Measurements from ENCODE around the gene SLC6A17. TPM values are rescaled to one million over a fixed set of nuclear protein-coding genes. Genes with fewer than 3 reads are reported as not detected.

SLC6A17 gene
- total and polyA plus RNA-seq, 12 donors = 0.04 to 6.9 (median 1.4) TPM; not detected in 1

DNA sequence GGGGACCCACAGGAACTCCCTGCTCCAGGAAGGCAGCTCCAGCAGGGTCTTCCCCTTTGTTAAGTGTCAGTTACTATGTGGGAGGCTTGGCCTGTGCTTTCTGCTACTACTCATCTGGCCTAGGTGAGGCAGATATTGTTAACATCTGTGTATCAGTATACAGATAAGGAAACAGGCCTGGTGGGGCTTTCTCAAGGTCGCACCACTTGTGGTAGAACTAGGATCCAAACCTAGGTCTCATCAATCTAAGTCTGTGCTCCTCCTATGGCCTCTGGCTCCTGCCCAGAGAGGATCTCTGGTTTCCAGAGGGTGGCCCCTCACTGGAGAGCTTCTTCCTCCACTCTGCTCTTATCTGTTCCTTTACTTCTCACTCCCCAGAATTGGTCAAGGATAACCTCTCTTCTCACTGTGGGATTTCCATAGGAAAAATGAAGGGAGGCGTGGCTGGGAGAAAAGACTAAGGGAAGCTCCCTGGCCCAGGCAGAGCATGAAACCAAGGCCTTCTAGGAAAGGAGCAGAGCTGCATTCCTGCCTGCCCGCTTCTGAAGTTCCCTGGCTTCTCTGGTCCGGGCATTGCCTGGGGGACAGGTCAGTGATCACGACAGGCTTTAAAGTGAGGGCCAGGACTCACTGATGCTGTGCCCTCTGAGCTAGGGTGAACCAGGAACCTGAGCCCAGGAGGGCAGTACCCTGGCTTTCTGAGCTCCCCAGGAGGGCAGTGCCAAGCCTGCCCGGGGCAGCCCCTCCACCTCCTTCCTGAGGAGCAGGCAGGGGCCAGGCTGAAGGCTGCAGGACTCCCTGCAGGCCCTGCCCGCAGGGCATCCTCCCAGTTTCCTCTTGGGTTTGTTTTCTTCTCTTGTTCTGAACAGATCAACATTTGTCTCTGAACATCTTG is 65.6 kb downstream of the SLC6A17 start:
- intact Hi-C loops (cut with DNase I) = no loop called here
- 78 to 91% (median 89%) methylated on average over 7 of the region's 7 CpGs for WGBS, 4 donors

DNA sequence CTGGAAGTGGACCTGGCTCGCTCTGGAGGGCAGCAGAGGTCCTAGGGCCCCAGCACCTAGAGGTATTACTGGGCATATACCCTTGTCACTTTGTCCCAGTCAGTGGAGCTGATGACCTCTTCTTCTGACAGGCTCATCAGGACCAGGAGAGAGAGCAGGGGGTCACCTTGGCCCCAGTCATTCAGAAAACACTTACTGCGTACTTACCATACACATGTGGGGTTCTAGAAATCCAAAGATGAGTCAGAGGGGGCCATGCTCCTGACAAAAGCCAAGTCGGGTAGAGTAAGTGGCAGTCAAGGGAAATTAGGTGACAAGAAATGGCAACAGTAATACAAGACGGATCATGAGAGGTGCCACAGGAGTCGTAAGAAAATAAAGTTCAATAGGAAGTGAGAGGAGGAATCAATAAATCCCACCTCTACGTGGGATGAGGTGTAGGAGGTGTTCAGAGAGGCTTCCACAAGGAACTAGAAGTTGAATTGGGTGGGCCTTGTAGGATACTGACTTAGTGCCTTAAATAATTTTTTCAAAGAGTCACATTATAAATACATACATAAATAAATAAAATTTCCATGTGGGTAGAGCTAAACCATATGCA is 66.7 kb downstream of the SLC6A17 start:
- WGBS, 4 donors = 88 to 95% (median 94%) methylated on average over 6 of the region's 6 CpGs
- Histone ChIP-seq H3K9me3 (replicated peaks in 1 of 3) (no peaks in the 10 kb centered on the region), H3K27me3 (no peaks in the 10 kb centered on the region), H3K27ac (peak overlapping the region in 1 of 5 donors; percentile 94), H3K4me1 (replicated peaks in 1 of 2) (peaks cover 3 to 34% of the 10 kb centered on the region in 2 donors), H3K36me3 (replicated peaks in 1 of 2) (no peaks in the 10 kb centered on the region), H3K4me3 (no peak overlapping the region)
- no peak for DNase-seq
- TF ChIP-seq, protein P1, sequence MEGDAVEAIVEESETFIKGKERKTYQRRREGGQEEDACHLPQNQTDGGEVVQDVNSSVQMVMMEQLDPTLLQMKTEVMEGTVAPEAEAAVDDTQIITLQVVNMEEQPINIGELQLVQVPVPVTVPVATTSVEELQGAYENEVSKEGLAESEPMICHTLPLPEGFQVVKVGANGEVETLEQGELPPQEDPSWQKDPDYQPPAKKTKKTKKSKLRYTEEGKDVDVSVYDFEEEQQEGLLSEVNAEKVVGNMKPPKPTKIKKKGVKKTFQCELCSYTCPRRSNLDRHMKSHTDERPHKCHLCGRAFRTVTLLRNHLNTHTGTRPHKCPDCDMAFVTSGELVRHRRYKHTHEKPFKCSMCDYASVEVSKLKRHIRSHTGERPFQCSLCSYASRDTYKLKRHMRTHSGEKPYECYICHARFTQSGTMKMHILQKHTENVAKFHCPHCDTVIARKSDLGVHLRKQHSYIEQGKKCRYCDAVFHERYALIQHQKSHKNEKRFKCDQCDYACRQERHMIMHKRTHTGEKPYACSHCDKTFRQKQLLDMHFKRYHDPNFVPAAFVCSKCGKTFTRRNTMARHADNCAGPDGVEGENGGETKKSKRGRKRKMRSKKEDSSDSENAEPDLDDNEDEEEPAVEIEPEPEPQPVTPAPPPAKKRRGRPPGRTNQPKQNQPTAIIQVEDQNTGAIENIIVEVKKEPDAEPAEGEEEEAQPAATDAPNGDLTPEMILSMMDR (IDR thresholded peaks at IDR 0.05) = no peak
- intact Hi-C loops (cut with DNase I) = no loop called here

More for the DNA sequence above, 65.6 kb downstream of the SLC6A17 start:
- TF ChIP-seq POLR2A (IDR thresholded peaks at IDR 0.05) = no peak
- TF ChIP-seq, protein P1 (IDR thresholded peaks at IDR 0.05) = no peak
- Histone ChIP-seq H3K36me3 (replicated peaks in 1 of 2) (no peaks in the 10 kb centered on the region), H3K9me3 (replicated peaks in 1 of 3) (no peaks in the 10 kb centered on the region), H3K27me3 (no peaks in the 10 kb centered on the region), H3K4me3 (no peak overlapping the region), H3K4me1 (replicated peaks in 1 of 2) (peaks cover 11 to 45% of the 10 kb centered on the region in 2 donors), H3K27ac (peak overlapping the region in 1 of 5 donors; percentile 94)
- DNase-seq = no peak

- TF ChIP-seq, protein P1 (IDR thresholded peaks at IDR 0.05) = no peak
- no peak for TF ChIP-seq POLR2A (IDR thresholded peaks at IDR 0.05)
- no peak for DNase-seq
- intact Hi-C loops (cut with DNase I) = no loop called here
- peaks cover 3 to 29% of the 10 kb centered on the region in 2 donors for H3K4me1 ChIP-seq (replicated peaks in 1 of 2)
- H3K27ac ChIP-seq = no peak overlapping the region
- peaks cover 0 to under 1% of the 10 kb centered on the region in 2 donors for H3K36me3 ChIP-seq (replicated peaks in 1 of 2)
- H3K27me3 ChIP-seq = no peaks in the 10 kb centered on the region
- H3K9me3 ChIP-seq (replicated peaks in 1 of 3) = no peaks in the 10 kb centered on the region
- WGBS, 4 donors = 89 to 95% (median 91%) methylated on average over 5 of the region's 5 CpGs
- H3K4me3 ChIP-seq = no peak overlapping the region
Observed at GRCh38 chr1:110218137-110218536, 67.8 kb downstream of the SLC6A17 start.

DNA sequence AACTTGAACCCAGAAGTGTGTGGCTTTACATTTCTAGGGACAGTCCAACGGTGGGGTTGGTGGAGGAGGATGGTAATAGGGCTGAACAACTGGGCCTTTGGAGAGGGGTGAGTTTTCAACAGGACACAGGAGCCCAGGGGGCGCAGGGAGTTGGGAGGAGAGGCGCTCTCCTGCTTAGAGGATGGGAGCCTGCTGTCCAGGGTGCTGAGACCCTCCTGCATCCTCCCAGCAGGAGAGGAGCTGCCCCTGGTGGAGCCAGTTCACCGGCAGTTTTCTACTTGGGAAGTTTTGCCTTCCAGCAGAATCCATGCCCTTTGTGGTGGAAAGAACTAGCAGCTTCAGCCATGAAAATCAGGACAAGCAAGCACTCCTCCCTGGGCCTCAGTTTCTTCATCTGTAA is 68.4 kb downstream of the SLC6A17 start:
- WGBS, 4 donors = 82 to 93% (median 89%) methylated on average over 4 of the region's 4 CpGs
- TF ChIP-seq, protein P1 (IDR thresholded peaks at IDR 0.05) = no peak
- no peak for TF ChIP-seq POLR2A (IDR thresholded peaks at IDR 0.05)

More for the DNA sequence above, 68.4 kb downstream of the SLC6A17 start:
- Histone ChIP-seq H3K36me3 (replicated peaks in 1 of 2) (peaks cover 0 to 6% of the 10 kb centered on the region in 2 donors), H3K27me3 (no peaks in the 10 kb centered on the region), H3K9me3 (replicated peaks in 1 of 3) (no peaks in the 10 kb centered on the region), H3K4me3 (no peak overlapping the region), H3K27ac (no peak overlapping the region), H3K4me1 (replicated peaks in 1 of 2) (peaks cover 3 to 25% of the 10 kb centered on the region in 2 donors)
- intact Hi-C loops (cut with DNase I) = no loop called here
- no peak for DNase-seq

All from adrenal gland (tissue), 12 donors.